Psoas muscle (tissue), 8 donors: ENCODE data around the gene SEC11A. TPM values are rescaled to one million over a fixed set of nuclear protein-coding genes. Genes with fewer than 3 reads are reported as not detected.

Experiments
- ATAC-seq, 4 donors: fragments of 200-7000 bp; cut with Tn5 transposase; one replicate each; pipeline ENCODE4 v1.9.1; 2020; ENCODE audit warnings: moderate library complexity in 3 of 4, mild to moderate bottlenecking in 2 of 4
- DNase-seq, 2 donors: peaks; one replicate each; pipeline ENCODE4 v3.0.0-alpha.2; 2020
- H3K27ac ChIP-seq: fragments of 200-600 bp; one replicate; pipeline ENCODE4 v1.8.0; 2022
- H3K27me3 ChIP-seq, 3 donors: fragments of 200-600 bp in 1 of 3; one replicate each; pipeline versions ENCODE4 v1.6.1 to v1.8.0; 2013 to 2022; ENCODE audit warnings: low read length in 2 of 3, mild to moderate bottlenecking in 2 of 3, moderate library complexity in 1 of 3; ENCODE audit not compliant: insufficient read depth in 3 of 3
- H3K36me3 ChIP-seq, 2 donors: fragments of 200-600 bp in 1 of 2; one replicate each; pipeline versions ENCODE4 v1.6.1 to v1.8.0; 2013 to 2022; ENCODE audit warnings: low read depth in 1 of 2, mild to moderate bottlenecking in 1 of 2, moderate library complexity in 1 of 2; ENCODE audit not compliant: insufficient read depth in 1 of 2
- H3K4me1 ChIP-seq: fragments of 200-600 bp; one replicate; pipeline ENCODE4 v1.8.0; 2022
- H3K4me3 ChIP-seq: fragments of 200-600 bp; one replicate; pipeline ENCODE4 v1.8.0; 2022; ENCODE audit warnings: mild to moderate bottlenecking
- H3K9me3 ChIP-seq: fragments of 200-600 bp; one replicate; pipeline ENCODE4 v1.8.0; 2022
- WGBS, 3 donors: extraction: QIAGEN DNeasy Blood & Tissue Kit; methylation state at CpG; one replicate each; pipeline versions ENCODE4 v1.1.6 to v1.1.7; 2013; 5-methylcytosine and 5-hydroxymethylcytosine counted together
- intact Hi-C, 2 donors: fragments of 100-400 bp; cut with DNase I; formaldehyde crosslinking; loops; one replicate each; pipeline versions ENCODE4 v1.11.0 to v1.14.2; 2022
- polyA plus RNA-seq, 3 donors: library from polyadenylated mRNA; stranded (reverse); fragments of 200-250 nt; gene quantifications; one replicate each; pipeline ENCODE4 v1.2.3, GENCODE V29; 2013
- total RNA-seq, 4 donors: library from RNA; stranded (reverse); fragmentation: NEBNext Ultra II Directional in 2 of 4; extraction: Animal tissue kit (Norgen Biotek cat#: 25700) in 2 of 4; gene quantifications; one replicate each; pipeline versions ENCODE4 v1.2.1 to v1.2.4, GENCODE V29; 2021 to 2023
- TF ChIP-seq, protein P1 (sequence below): fragments of 200-600 bp; IDR thresholded peaks from one replicate; pipeline ENCODE4 v1.8.0; 2022; ENCODE audit warnings: antibody characterized with exemption
- donor health status: healthy with polysubstance abuse.
- donor health status: DM: no; HTN: no; CAD: no; lungs with moderate emphysema.
- donor health status: Bipolar disorder and iron deficiency.
- donor health status: healthy.
- donor health status: DM: yes; HTN: yes; CAD: no.
- donor health status: DM: no; HTN: no; CAD: no.
- donor health status: DM: no; HTN: no; CAD: no.
- donor health status: DM: yes; HTN: yes; CAD: no.

Gene SEC11A
- total and polyA plus RNA-seq, 7 donors: 80.7 to 237 (median 106) TPM

DNA sequence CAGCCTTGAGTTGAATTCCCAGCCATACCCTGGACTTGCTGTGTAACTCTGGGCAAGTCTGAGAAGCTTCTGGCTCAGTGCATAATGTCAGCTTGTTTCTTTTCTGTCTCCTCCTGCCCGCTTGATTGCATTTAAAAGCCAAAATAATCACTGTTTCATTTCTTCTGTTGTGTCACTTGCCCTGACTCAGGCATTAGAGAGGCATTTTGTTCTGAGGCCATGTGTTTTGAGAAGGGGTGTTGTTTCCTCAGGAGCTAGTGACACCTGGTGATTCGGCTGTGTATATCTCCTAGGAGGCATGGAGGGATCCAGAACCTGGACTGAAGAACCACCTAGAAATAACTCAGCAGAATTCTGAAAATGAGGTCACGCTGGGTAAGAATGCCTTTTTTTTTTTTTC is 77.8 kb downstream of the SEC11A start:
- Histone ChIP-seq H3K27ac (peak overlapping the region; percentile 60), H3K4me3 (no peak overlapping the region), H3K27me3 (no peaks in the 10 kb centered on the region), H3K4me1 (peaks cover 16% of the 10 kb centered on the region), H3K36me3 (peaks cover 8 to 73% of the 10 kb centered on the region in 2 donors), H3K9me3 (no peaks in the 10 kb centered on the region)
- TF ChIP-seq, protein P1, sequence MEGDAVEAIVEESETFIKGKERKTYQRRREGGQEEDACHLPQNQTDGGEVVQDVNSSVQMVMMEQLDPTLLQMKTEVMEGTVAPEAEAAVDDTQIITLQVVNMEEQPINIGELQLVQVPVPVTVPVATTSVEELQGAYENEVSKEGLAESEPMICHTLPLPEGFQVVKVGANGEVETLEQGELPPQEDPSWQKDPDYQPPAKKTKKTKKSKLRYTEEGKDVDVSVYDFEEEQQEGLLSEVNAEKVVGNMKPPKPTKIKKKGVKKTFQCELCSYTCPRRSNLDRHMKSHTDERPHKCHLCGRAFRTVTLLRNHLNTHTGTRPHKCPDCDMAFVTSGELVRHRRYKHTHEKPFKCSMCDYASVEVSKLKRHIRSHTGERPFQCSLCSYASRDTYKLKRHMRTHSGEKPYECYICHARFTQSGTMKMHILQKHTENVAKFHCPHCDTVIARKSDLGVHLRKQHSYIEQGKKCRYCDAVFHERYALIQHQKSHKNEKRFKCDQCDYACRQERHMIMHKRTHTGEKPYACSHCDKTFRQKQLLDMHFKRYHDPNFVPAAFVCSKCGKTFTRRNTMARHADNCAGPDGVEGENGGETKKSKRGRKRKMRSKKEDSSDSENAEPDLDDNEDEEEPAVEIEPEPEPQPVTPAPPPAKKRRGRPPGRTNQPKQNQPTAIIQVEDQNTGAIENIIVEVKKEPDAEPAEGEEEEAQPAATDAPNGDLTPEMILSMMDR: peak; percentile 16
- DNase-seq: no peak
- ATAC-seq: peak in 3 of 4 donors; percentile 34 to 41 (median 36)
- WGBS, 3 donors: 49 to 64% (median 57%) methylated on average over 3 of the region's 3 CpGs
- intact Hi-C loops: no loop called here

DNA sequence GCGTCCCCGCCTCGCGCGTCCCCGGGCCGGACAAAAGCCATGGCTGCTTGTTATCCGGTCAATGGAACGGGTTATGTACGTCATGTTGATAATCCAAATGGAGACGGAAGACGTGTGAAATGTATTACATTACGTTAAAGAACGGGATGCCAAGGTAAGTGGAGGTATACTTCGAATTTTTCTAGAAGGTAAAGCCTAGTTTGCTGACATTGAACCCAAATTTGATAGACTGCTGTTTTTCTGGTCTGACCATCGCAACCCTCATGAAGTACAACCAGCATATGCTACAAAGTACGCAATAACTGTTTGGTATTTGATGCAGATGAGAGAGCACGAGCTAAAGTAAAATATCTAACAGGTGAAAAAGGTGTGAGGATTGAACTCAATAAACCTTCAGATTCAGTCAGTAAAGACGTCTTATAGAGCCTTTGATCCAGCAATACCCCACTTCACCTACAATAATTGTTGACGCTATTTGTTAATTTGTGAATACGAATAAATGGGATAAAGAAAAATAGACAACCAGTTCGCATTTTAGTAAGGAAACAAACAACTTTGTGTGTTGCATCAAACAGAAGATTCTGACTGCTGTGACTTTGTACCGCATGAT is 81.6 kb downstream of the SEC11A start:
- H3K27ac ChIP-seq: peak overlapping the region; percentile 97
- intact Hi-C loops: no loop called here
- TF ChIP-seq, protein P1: no peak
- H3K27me3 ChIP-seq: no peaks in the 10 kb centered on the region
- ATAC-seq (no peak), DNase-seq (no peak)
- peak overlapping the region; percentile 89 for H3K4me3 ChIP-seq
- H3K36me3 ChIP-seq: peaks cover 4 to 36% of the 10 kb centered on the region in 2 donors
- WGBS, 3 donors: 20 to 29% (median 23%) methylated on average over 23 of the region's 23 CpGs
- H3K9me3 ChIP-seq: no peaks in the 10 kb centered on the region
- H3K4me1 ChIP-seq: peaks cover 28% of the 10 kb centered on the region

DNA sequence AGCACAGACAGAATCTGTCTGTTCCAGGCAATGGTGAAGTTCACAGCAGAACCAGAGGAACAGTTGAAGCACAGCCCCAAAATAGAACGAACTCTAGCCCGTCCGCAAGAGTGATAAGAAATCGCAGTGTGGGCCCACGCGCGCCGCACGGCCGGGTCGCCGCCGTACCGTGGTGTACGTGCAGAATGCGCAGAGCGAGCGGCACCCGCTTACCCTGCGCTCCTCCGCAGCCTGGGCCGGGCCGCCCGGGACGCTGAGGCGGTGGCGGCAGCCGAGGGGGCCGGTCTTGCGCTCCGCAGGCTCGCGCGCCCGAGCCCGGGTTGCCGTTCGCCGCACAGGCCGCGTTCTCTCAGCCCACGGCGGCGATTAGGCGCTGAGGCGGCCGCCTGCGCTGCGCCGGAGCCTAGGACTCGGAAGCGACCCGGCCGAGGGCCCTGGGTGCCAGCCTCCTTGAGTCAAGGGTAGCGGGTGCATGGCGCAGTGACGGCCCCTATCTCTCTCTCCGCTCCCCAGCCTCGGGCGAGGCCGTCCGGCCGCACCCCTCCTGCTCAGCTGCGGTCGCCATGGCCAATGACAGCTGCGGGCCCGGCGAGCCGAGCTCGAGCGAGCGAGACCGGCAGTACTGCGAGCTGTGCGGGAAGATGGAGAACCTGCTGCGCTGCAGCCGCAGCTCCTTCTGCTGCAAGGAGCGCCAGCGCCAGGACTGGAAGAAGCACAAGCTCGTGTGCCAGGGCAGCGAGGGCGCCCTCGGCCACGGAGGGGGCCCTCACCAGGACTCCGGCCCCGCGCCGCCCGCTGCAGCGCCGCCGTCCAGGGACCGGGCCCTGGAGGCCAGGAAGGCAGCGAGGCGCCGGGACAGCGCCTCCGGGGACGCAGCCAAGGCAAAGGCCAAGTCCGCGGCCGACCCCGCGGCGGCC is 82.4 kb downstream of the SEC11A start:
- TF ChIP-seq, protein P1: no peak
- peaks cover 28% of the 10 kb centered on the region for H3K4me1 ChIP-seq
- intact Hi-C loops: no loop called here
- H3K27me3 ChIP-seq: no peaks in the 10 kb centered on the region
- peak overlapping the region; percentile 89 for H3K4me3 ChIP-seq
- no peaks in the 10 kb centered on the region for H3K9me3 ChIP-seq
- ATAC-seq (peak; percentile 64 to 70 (median 64)), DNase-seq (peak; percentile 71 to 85)
- H3K27ac ChIP-seq: peak overlapping the region; percentile 97
- peaks cover 4 to 28% of the 10 kb centered on the region in 2 donors for H3K36me3 ChIP-seq
- WGBS, 3 donors: 0% methylated on average over 84 to 105 of the region's 105 CpGs

DNA sequence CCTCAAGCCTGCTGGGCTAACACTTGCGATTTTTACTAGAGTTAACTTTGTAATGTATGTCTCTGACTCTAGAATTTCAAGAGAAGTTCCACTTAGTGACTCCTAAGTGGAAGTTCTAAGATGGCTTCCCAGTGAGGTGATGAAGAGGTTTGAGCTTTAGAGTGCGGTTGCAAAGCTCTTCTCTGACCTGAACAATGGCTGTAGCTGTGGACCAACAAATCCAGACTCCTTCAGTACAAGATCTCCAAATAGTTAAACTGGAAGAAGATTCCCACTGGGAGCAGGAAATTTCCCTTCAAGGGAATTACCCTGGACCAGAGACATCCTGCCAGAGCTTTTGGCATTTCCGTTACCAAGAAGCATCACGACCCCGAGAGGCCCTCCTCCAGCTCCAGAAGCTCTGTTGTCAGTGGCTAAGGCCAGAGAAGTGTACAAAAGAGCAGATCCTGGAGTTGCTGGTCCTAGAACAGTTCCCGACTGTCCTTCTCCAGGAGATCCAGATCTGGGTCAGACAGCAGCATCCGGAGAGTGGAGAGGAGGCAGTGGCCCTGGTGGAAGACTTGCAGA is 84.2 kb downstream of the SEC11A start:
- TF ChIP-seq, protein P1: no peak
- Histone ChIP-seq H3K4me3 (peak overlapping the region; percentile 89), H3K4me1 (peaks cover 28% of the 10 kb centered on the region), H3K36me3 (peaks cover 2 to 17% of the 10 kb centered on the region in 2 donors), H3K27me3 (no peaks in the 10 kb centered on the region), H3K27ac (peak overlapping the region; percentile 97), H3K9me3 (no peaks in the 10 kb centered on the region)
- ATAC-seq (no peak), DNase-seq (no peak)
- intact Hi-C loops: loop anchor here in 1 of 2 donors (2.0 kb wide), 1 partner anchor 31 kb away; the partner anchor contains the start of gene ZSCAN2
- 28 to 34% (median 30%) methylated on average over 7 of the region's 7 CpGs for WGBS, 3 donors
